LNCAP (cell line): ENCODE data around the gene SP100.

Source experiments
- TF ChIP-seq, protein P1 (sequence below): fragments of 450-650 bp; IDR thresholded peaks from 2 replicates; pipeline ENCODE4 v1.5.1; 2017; ENCODE audit warnings: mild to moderate bottlenecking

The SP100 gene

DNA sequence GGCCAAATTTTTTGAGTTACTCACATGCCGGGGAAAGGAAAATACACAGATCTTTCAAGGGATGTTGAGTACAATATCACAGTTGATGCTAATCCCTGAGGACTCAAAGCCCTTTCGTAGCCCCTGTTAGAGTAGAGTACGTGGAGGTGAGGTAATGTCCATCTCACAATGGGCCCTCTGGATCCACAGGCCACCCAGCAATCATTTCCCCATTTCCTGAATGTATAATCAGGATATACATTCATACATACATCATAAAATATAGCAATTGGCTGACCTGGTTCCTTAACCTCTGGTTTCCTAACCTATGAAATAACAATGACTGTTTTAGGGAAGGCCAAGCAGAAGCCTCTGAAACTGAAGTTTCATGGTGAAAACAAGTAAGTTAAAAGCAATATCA, 10.2 kb upstream of the SP100 start:
- TF ChIP-seq, protein P1, sequence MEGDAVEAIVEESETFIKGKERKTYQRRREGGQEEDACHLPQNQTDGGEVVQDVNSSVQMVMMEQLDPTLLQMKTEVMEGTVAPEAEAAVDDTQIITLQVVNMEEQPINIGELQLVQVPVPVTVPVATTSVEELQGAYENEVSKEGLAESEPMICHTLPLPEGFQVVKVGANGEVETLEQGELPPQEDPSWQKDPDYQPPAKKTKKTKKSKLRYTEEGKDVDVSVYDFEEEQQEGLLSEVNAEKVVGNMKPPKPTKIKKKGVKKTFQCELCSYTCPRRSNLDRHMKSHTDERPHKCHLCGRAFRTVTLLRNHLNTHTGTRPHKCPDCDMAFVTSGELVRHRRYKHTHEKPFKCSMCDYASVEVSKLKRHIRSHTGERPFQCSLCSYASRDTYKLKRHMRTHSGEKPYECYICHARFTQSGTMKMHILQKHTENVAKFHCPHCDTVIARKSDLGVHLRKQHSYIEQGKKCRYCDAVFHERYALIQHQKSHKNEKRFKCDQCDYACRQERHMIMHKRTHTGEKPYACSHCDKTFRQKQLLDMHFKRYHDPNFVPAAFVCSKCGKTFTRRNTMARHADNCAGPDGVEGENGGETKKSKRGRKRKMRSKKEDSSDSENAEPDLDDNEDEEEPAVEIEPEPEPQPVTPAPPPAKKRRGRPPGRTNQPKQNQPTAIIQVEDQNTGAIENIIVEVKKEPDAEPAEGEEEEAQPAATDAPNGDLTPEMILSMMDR = no peak

DNA sequence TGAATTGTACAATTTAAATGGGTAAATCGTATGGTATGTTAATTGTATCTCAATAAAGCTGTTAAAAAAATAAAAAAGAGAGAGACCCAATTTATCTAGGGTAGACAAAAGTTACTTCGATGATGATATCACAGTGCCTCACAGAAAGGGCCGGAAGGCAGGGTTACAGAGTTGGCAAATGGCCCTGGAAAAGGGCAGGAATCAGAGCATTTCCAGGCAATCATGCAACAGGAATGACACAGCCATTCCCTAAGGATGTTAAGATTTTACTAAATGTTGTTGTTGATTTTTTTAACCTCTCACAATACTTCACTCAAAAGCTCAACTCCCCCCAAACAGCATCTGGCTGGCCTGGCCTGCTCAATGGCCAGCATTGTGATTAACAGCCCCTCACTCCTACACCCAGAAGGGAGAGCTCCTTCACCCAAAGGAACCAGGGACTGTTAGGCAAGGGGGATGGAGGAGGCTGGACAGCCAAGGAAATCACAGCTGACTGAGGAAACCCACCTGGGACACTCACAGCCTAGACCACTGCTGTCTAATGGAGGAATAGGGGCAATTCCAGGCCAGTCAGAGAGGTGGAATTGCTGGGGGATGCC, 7.7 kb upstream of the SP100 start:
- TF ChIP-seq, protein P1 = no peak

DNA sequence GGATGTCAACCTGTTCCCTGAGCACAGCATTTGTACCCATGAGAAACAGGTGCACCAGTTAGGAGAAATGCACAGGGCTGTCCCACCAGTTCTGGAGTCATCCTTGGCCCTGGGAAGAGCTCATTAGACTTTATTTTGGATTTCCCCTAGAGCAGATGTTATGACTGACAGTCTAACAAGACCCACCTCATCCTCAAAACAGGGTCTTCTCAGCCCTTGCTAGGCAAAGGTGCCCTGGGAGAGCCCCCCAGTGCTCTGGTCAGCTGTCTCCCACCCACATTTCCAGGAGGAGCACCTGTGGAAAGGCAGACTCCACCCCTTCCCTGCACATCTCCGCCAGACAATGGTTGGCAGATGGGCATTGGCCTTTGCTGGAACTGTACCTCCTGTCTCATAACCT, 5.7 kb upstream of the SP100 start:
- TF ChIP-seq, protein P1 = no peak

DNA sequence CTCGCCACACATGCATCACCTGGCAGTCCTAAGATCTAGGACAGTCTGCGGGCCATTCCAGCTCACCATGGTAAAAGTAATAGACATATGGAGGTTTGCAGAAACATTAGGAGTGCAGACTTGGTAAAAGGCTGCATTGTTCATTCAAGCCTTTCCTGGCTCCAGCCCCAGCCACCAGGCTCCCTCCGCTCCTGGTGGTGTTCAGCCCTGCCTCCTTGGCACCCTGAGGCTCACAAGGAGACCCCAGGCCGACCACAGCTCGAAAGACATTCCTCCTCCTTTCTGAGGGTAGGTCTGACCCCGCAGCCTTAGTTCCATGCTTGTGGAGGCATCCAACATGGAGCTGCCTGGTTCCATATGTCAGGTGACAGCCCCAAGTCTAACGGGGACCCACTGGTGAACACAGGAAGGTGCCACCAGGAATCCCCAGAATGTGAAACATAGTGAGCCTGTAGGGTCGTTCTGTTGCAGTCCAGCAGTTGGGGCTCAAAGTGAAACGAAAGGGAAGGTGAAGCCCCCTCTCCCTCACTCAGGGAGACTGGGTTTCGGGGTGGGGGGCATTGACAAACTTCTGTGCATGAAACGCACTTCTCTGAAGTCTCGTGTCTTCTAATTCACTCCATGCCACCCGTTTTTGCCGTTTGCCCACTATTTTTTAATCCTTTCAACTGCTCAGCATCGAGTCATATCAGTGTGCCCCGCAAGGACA, 5.0 kb upstream of the SP100 start:
- TF ChIP-seq, protein P1 = no peak

DNA sequence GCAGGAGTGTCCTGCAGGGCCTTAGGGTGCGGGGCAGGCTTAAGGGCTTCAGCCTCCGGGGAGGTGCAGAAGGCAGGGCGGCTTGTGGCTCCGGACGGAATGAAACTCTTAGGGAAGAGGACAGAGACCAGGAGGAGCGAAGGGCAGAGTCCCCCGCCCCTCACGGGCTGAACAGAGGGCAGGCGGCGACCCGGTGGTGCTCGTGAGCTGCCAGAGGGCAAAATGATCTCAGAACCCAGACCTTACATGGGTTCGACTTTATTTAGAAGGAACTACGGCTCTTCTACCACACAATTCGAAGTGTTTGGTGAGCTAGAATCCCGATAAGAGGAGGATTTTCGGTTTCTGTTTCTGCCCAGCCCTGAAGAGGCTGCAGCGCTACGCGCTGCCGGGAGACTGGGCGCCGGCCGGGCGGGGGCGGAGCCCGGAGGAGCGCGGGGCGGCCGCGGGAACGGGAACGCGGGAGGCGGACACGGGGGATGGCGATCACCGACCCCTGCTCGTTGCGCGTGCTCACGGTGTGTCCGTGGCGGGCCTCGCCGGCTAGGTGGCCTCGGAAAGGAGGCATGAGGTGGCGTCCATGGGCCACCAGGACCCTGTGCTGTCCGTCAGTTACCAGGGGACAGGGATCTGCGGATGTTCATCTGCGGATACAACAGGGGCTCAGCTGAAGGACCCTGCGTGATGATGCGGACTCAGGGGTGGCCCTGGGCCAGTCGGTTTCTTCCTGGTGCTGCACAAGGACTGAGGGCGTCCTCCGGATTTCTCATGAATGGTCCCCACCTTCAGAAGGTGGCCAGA, 4.2 kb upstream of the SP100 start:
- TF ChIP-seq, protein P1 = no peak

DNA sequence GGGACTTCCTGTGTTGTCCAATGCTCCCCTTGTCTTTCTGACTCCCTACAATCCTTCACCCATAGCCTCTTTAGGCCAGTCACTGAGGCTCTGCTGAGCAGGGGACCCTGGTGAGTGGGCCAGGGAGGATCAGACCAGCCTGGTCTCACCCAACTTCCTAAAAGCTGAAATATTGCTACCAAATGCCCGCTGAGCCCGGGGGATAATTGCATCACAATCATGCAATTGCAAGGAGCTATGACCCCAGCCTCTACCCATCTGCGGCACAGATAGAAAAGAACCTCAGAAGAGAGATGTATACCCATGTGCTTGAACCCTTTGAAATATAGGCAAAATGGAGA, 3.7 kb upstream of the SP100 start:
- TF ChIP-seq, protein P1 = no peak

DNA sequence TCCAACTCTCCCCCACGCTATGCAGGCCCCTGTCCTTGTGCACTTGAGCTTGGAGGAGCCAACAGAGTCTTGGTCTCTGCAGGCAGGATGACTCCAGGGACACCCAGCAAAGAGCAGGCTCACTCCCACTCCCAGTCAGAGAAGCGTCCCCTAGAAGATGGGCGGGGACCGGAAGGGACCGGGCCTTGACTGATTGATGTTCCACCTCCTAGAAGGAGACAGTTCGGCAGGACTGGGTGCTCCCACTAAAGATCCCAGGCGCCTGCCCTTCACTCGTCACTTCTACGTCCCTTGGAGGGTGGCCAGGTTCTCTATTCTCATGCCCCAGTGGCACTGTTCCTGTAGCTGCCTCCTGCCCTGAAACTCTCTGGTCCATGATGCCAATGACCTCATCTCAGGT, 3.2 kb upstream of the SP100 start:
- TF ChIP-seq, protein P1 = no peak
